ENCODE data around the gene C1orf122. TPM values are rescaled to one million over a fixed set of nuclear protein-coding genes. Genes with fewer than 3 reads are reported as not detected.

Gene C1orf122
- total and polyA plus RNA-seq, 2 of the 8 experiments (the other 6 are each of a cell fraction or from before 2014, with no cell fraction given), result 32.1 to 36.9 TPM

- Histone ChIP-seq H2BK12ac (ENCODE audit: low read depth, low read length) (no peak overlapping the region), H3K4me2 (ENCODE audit: insufficient read depth in 1 of 2, low read depth in 2 of 2, low read length in 2 of 2) (peak overlapping the region; percentile 80), H2BK120ac (replicated peaks; ENCODE audit: low read depth, low read length) (no peak overlapping the region), H3K27ac (ENCODE audit: low read depth, low read length) (no peak overlapping the region), H2BK5ac (ENCODE audit: low read depth, low read length) (no peak overlapping the region), H3K79me2 (ENCODE audit: control insufficient read depth in 1 of 2, insufficient read depth in 2 of 2, low read length in 2 of 2) (peaks cover 8 to 15% of the 10 kb centered on the region in 2 experiments), H4K5ac (ENCODE audit: insufficient read length, low read depth, low read length) (no peak overlapping the region), H3K14ac (ENCODE audit: insufficient read length) (no peak overlapping the region), H3K4ac (replicated peaks; ENCODE audit: insufficient read length, low read depth, low read length) (no peak overlapping the region), H3K36me3 (ENCODE audit: control insufficient read depth in 2 of 4, insufficient read depth in 4 of 4, low read length in 3 of 4) (peaks cover 18 to 35% (median 26%) of the 10 kb centered on the region in 4 experiments), H3K27me3 (replicated peaks in 1 of 4; ENCODE audit: control insufficient read depth in 3 of 4, extremely low read depth in 1 of 4, insufficient read depth in 3 of 4, low read length in 3 of 4) (no peaks in the 10 kb centered on the region), H3K56ac (replicated peaks; ENCODE audit: insufficient read length, low read depth, low read length) (no peak overlapping the region), H2BK20ac (ENCODE audit: low read length) (no peak overlapping the region), H4K8ac (ENCODE audit: extremely low read depth, insufficient read depth, low read length) (peak overlapping the region; percentile 83), H3K79me1 (ENCODE audit: low read depth, low read length) (peaks cover 8% of the 10 kb centered on the region), H3K23ac (ENCODE audit: insufficient read length) (no peak overlapping the region), H3K23me2 (ENCODE audit: low read depth, low read length) (peaks cover 5% of the 10 kb centered on the region; the same call in 1 of the 2 replicates), H2AK5ac (ENCODE audit: low read depth, low read length) (no peak overlapping the region), H3K18ac (ENCODE audit: extremely low read depth, low read length) (no peak overlapping the region), H3K4me1 (replicated peaks in 1 of 4; ENCODE audit: control insufficient read depth in 3 of 4, insufficient read depth in 4 of 4, low read length in 3 of 4) (peaks cover 4 to 14% (median 10%) of the 10 kb centered on the region in 4 experiments; a peak in 6 of 7 replicates), H3K9ac (replicated peaks in 1 of 4; ENCODE audit: extremely low read depth in 1 of 4, low read depth in 3 of 4, low read length in 3 of 4) (peak overlapping the region; percentile 13 to 73 (median 43); a peak in 5 of 7 replicates), H4K91ac (replicated peaks; ENCODE audit: insufficient read length, low read length) (no peak overlapping the region), H3K9me3 (ENCODE audit: insufficient read depth in 2 of 2, low read depth in 1 of 2, low read length in 1 of 2) (no peaks in the 10 kb centered on the region), H3K4me3 (ENCODE audit: extremely low read depth in 1 of 4, insufficient read depth in 2 of 4, low read depth in 3 of 4, low read length in 4 of 4) (peak overlapping the region; percentile 81 to 97 (median 92)), H2AFZ (ENCODE audit: low read length) (no peak overlapping the region), H4K20me1 (replicated peaks in 1 of 2; ENCODE audit: control insufficient read depth in 1 of 2, insufficient read depth in 2 of 2, low read length in 2 of 2) (peaks cover 0 to 17% of the 10 kb centered on the region in 2 experiments), H2BK15ac (ENCODE audit: low read length) (no peak overlapping the region)
- POLR2A ChIA-PET (ENCODE audit: partially characterized antibody), result interaction anchor here (0.6 to 3.5 kb wide), 21 partner anchors 8 to 225 kb away, joined by 3 to 26 read pairs (median 6); partner anchors contain the start of genes CDCA8, EPHA10, INPP5B and MANEAL
- CTCF ChIA-PET (ENCODE audit: partially characterized antibody), result interaction anchor here (1.3 kb wide), 1 partner anchor 114 kb away, joined by 5 read pairs; no protein-coding TSS in a partner anchor
- peak; percentile 1; the same call in 1 of the 2 replicates for TF ChIP-seq MAX (IDR thresholded peaks at IDR 0.05)
- TF ChIP-seq SP4 (IDR thresholded peaks at IDR 0.05; ENCODE audit: low read length), result no peak
- peak; percentile 78 for TF ChIP-seq KDM4A (IDR thresholded peaks at IDR 0.05; ENCODE audit: low read depth, low read length, severe bottlenecking)
- TF ChIP-seq NRF1 (IDR thresholded peaks at IDR 0.05; ENCODE audit: low read depth, low read length), result peak; percentile 24; the same call in 1 of the 2 replicates
- TF ChIP-seq ASH2L (IDR thresholded peaks at IDR 0.05; ENCODE audit: low read length), result peak; percentile 62
- 0 out of 4 replicates have a peak, but pooled peaks have one; percentile 14 to 18 for TF ChIP-seq SIN3A (conservative IDR thresholded peaks at IDR 0.05 in 1 of 2, IDR thresholded peaks at IDR 0.05 in 1 of 2; ENCODE audit: low read depth in 1 of 2, low read length in 2 of 2)
- TF ChIP-seq NANOG (IDR thresholded peaks at IDR 0.05; ENCODE audit: insufficient read depth, low read depth, low read length, poor library complexity, severe bottlenecking), result no peak
- FAIRE-seq (no peak), DNase-seq (ENCODE audit: low read depth in 1 of 2, low spot score in 2 of 2) (peak in 1 of 2 experiments; percentile 84)
- 5% methylated on average over 27 of the region's 54 CpGs; no CpG with 5 or more reads in 1 of the 2 experiments for WGBS, 2 experiments (ENCODE audit: extremely low coverage in 1 of 2, insufficient coverage in 1 of 2, insufficient read length in 1 of 2, insufficient replicate concordance in 2 of 2, low coverage in 1 of 2, low lambda C conversion rate in 2 of 2, missing lambda C conversion rate in 1 of 2)
These were observed 1.1 kb downstream of the C1orf122 start for GRCh38 chr1:37808369-37809319.
